AG09309 (cell line): Measurements from ENCODE around the gene CYBC1.

ENCODE experiments used
- DNase-seq: peaks from one replicate; pipeline ENCODE4 v3.0.0-alpha.2; 2010; ENCODE audit warnings: low read depth
- H3K4me3 ChIP-seq: 2 replicates; pipeline ENCODE4 v1.5.1; 2011; ENCODE audit warnings: mild to moderate bottlenecking, low read depth, low read length, moderate library complexity; ENCODE audit not compliant: control insufficient read depth
- TF ChIP-seq, protein P1 (sequence below): IDR thresholded peaks from 2 replicates; pipeline ENCODE4 v1.5.1; 2011; ENCODE audit warnings: mild to moderate bottlenecking, low read depth, low read length, inconsistent platforms; ENCODE audit not compliant: insufficient read depth, control insufficient read depth; ENCODE audit errors: missing control alignments

CYBC1 gene

DNA sequence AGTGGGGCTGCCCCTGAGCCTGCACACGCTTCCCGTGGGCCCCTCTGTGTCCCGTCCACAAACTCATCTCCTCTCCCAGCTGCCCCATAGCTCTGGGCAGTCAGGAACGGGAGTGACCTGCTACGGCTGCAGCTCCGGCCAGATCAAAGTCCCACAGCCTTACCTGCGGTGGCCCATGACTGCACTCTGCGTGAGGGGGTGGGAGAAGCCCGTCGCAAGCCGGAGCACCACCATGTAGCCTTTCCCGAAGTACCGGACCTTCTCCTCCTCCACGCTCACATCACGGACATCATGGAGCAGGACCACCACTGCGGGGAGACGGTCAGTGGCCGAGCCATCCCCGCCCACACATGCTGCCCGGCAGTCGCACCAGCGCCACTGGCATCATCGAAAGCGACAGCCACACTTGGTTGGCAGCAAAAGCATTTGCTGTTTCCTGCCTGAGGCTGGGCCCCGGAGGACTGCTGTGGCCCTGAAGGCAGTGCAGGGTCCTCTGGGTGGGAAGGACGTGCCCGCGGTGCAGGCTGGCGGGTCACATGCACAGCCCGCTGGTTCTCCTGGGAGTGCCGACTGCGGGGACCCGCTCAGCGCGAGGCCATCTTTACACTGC is 6.2 kb downstream of the CYBC1 start:
- TF ChIP-seq, protein P1, sequence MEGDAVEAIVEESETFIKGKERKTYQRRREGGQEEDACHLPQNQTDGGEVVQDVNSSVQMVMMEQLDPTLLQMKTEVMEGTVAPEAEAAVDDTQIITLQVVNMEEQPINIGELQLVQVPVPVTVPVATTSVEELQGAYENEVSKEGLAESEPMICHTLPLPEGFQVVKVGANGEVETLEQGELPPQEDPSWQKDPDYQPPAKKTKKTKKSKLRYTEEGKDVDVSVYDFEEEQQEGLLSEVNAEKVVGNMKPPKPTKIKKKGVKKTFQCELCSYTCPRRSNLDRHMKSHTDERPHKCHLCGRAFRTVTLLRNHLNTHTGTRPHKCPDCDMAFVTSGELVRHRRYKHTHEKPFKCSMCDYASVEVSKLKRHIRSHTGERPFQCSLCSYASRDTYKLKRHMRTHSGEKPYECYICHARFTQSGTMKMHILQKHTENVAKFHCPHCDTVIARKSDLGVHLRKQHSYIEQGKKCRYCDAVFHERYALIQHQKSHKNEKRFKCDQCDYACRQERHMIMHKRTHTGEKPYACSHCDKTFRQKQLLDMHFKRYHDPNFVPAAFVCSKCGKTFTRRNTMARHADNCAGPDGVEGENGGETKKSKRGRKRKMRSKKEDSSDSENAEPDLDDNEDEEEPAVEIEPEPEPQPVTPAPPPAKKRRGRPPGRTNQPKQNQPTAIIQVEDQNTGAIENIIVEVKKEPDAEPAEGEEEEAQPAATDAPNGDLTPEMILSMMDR, result no peak
- DNase-seq, result no peak

DNA sequence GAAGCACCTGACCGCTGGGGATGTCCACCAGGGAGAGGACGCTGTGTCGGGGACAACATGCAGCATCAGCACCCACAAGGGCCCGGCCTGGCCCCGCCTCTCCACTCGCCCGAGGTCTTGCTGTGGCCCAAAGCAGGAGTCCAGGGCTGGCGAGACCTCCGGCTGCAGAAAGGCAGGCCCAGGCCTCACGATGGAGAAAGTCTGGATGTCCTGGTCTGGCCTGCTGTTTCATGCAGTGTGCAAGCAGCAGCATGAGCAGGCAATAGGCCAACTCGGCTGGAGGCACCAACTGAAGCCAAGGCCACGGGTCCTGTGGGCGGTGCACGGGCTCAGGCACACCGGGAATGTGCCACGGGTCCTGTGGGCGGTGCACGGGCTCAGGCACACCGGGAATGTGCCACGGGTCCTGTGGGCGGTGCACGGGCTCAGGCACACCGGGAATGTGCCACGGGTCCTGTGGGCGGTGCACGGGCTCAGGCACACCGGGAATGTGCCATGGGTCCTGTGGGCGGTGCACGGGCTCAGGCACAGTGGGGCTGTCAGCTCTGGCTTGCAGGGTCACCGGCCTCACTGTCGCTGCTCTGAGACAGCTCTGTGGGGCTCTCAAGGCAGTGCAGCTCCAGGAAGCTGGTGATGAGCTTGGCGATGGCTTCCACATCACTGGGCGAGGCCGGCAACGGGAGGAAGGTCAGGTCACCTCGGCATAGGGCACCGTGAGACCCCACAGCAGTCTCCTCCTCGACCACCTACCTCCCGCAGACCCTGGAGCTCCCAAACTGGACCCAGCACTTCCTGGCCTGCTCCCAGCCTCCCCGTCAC is 6.9 kb downstream of the CYBC1 start:
- TF ChIP-seq, protein P1, result no peak
- H3K4me3 ChIP-seq, result no peak overlapping the region
- no peak for DNase-seq

More for the DNA sequence above, 6.2 kb downstream of the CYBC1 start:
- no peak overlapping the region for H3K4me3 ChIP-seq

DNA sequence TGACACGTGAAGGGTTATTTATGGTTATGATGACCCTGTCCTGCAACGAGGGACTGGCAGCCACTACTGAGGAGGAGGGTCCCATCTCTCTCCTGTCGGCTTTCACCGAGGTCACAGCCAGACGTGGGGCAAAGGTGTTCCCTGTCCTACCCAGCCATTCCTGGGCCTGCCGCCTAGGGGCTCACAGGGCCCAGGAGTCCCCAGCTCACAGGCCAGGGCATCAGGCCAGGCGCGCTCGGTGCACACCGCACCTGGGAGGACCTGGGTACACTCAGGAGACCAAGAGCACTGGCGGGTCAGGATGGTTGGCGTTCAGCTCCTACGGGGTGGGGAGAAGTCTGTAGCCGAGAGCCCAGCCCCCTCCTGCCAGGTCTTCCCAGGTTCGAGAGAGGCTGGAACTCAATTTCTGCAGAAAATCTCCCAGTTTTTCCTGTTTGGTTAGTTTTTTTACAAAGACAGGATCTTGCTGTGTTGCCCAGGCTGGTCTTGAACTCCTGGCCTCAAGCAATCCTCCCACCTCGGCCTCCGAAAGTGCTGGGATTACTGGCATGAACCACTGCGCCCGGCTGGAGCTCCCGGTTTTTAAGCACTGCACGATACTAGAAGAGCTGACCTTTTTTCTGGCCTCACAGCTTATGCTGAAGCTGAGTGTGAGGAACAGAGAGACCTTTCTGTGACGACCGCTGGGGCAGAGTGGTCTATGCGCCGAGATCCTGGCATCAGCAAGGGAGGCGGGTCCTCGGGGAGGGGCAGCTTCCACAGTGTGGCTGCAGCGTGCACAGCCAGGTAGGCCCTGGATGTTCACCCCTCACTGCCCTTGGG is 7.7 kb downstream of the CYBC1 start:
- H3K4me3 ChIP-seq, result no peak overlapping the region
- TF ChIP-seq, protein P1, result no peak
- no peak for DNase-seq

DNA sequence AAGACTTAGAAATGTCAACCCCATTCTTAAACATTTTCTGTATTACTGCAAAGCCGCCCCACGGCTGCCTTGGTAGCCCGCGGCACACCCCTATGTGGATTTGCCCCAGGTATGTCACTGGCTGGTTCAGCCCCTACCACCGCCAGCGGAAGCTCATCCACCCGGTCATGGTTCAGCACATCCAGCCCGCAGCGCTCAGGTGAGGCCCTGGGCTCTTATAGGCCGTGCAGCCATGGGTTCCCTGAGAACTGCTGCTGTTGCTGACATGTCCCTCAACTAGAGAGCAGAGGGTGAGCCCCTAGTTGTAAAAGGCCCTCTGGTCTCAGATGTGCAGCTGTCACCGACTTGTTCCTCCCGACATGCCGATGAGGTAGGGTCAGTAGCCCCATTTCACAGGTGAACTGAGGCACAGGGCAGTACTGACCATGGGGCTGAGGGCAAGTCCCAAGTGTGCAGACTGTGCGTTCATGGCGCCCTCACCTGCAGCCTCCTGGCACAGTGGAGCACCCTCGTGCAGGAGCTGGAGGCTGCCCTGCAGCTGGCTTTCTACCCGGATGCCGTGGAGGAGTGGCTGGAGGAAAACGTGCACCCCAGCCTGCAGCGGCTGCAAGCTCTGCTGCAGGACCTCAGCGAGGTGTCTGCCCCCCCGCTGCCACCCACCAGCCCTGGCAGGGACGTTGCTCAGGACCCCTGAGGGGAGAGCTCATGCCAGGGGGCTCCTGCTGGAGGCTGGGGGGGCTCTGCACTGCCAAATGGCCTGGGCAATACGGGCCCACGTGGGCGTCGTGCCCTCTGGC is 8.7 kb downstream of the CYBC1 start:
- TF ChIP-seq, protein P1, result no peak
- no peak for DNase-seq
- no peak overlapping the region for H3K4me3 ChIP-seq

DNA sequence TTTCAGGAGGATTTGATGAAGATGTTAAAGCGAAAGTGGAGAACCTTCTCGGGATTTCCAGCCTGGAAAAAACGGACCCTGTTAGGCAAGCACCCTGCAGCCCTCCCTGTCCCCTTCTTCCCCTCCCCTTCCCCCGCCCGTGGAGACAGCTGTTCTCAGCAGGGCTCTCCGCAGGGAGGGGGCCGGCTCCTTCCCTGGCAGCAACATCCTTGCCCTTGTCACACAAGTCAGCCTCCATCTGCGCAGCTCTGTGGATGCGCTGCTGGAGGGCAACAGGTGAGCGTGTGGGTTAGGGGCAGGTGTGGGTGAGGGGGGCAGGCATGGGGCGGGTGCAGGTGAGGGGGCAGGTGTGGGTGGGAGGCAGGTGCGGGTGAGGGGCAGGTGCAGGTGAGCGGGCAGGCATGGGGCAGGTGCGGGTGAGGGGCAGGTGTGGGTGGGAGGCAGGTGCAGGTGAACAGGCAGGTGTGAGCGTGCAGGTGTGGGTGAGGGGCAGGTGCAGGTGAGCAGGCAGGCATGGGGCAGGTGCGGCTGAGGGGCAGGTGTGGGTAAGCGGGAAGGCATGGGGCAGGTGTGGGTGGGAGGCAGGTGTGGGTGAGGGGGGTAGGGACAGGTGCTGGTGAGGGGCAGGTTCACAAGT is 9.4 kb downstream of the CYBC1 start:
- no peak for DNase-seq
- no peak overlapping the region for H3K4me3 ChIP-seq
- TF ChIP-seq, protein P1, result no peak
